ENCODE results near the gene SPTBN1. TPM values are rescaled to one million over a fixed set of nuclear protein-coding genes. Genes with fewer than 3 reads are reported as not detected.

Gene SPTBN1
- total RNA-seq, 4 donors from 2014 or later = 132 to 239 (median 195) TPM

DNA sequence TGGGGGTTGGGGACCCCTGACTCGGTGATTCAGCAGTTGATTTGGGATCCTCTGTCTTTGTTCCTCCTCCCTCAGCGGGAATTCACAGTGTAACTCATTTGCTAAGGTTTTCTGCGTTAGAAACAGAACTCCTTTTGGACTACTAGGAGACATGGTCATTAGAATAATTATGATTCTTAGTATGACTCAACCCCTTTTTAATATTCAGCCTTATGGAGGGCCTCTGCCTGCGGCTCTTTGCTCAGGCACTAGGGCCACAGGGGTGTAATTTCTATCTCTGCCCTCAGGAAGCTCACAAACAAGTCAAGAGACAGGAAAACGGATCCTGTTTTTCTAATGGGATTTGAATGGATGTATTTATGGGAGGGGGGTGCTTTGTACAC is 117.4 kb downstream of the SPTBN1 start:
- 58 to 62% methylated on average over 5 of the region's 5 CpGs for WGBS, 2 donors

DNA sequence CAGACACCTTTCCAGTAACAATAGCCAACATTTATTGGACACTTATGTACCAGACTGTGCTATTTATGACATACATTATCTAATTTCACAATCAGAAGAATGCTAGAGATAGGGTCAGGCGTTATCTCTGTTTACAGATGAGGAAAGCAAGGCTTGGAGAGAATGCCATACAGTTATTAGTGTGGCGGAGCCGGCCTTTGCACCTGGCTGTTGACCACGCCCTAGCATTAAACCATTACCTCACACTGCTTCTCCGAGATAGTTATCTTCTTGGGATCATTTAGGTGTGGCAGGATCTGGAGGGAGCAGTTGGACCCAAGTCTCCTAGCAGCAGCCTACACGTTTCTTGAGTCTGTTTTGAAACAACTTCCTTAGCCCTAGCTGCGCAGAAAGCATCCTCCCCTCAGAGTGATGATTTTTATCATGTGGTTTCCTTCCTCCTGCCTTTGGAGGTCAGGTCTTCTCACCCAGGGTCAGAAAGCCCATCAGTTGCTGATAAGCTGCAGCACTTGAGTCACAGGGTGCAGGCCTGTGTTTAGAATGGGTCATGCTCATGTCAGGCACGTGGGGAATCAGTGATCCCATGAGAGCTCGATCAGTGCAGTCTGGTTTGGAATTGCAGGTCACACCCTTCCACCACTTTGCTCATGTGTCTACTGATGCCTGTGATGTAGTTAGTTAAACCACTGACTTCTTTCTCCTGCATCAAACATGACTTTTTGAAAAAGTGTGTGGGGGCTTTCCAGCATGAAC is 118.2 kb downstream of the SPTBN1 start:
- WGBS, 2 donors = 32 to 39% methylated on average over 9 of the region's 9 CpGs
- TF ChIP-seq CTCF (IDR thresholded peaks at IDR 0.05) (no peak), POLR2A (IDR thresholded peaks at IDR 0.05) (no peak)
- peak in 1 of 2 donors; percentile 63 for DNase-seq (ENCODE audit: low spot score in 2 of 2)
- no peak overlapping the region for H3K4me3 ChIP-seq (ENCODE audit: low read depth, poor library complexity, severe bottlenecking)
- intact Hi-C loops (cut with DNase I; ENCODE audit: low total_unique reads) = no loop called here

More for the DNA sequence above, 117.4 kb downstream of the SPTBN1 start:
- TF ChIP-seq CTCF (IDR thresholded peaks at IDR 0.05) (no peak), POLR2A (IDR thresholded peaks at IDR 0.05) (no peak)
- intact Hi-C loops (cut with DNase I; ENCODE audit: low total_unique reads) = no loop called here
- DNase-seq (ENCODE audit: low spot score in 2 of 2) = no peak
- no peak overlapping the region for H3K4me3 ChIP-seq (ENCODE audit: low read depth, poor library complexity, severe bottlenecking)

DNA sequence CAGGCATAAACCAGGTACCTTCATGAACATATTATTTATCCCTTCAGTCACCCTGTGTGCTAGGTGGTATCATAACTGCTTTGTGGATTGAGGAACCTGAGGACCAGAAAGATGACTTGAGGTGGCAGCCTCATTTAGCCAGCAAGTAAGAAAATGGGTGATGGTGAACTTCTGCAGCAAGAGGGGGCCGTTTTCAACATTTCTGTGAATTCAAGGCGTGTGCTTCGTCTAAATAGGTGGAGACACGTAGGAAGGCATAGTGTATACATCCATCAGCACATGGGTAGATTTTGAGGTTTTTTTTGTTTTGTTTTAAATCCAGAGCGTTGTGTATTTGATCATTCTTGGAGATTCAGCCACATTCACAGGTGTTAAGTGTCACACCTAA is 118.7 kb downstream of the SPTBN1 start:
- TF ChIP-seq CTCF (IDR thresholded peaks at IDR 0.05) = no peak
- no peak for TF ChIP-seq POLR2A (IDR thresholded peaks at IDR 0.05)
- H3K4me3 ChIP-seq (ENCODE audit: low read depth, poor library complexity, severe bottlenecking) = no peak overlapping the region
- 83 to 85% methylated on average over 5 of the region's 5 CpGs for WGBS, 2 donors
- intact Hi-C loops (cut with DNase I; ENCODE audit: low total_unique reads) = no loop called here
- DNase-seq (ENCODE audit: low spot score in 2 of 2) = no peak

DNA sequence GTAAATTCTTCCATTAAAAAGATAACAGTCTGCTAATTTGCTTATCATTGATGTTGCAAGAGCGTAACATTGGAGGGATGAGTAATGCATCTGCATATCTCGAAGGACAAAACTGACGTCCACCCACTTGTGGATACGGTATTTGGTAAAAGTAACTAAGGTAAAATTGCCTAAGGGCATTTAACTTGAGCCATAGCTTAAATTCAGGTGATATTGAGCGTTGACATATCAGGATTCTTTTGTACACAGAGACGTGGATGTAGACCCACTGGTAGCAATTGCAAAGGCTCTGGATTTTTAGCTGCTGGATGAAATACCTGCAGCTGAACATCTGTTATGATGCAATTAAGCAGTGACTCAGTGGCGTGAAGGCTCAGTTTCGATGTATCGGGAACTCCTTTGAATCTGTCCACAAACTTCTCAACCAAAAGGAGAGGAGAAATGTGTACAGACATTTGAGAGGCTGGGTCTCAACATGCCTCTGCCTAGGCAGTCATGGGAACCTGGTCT is 119.3 kb downstream of the SPTBN1 start:
- 46 to 57% methylated on average over 9 of the region's 9 CpGs for WGBS, 2 donors
- TF ChIP-seq POLR2A (IDR thresholded peaks at IDR 0.05) = no peak
- no peak for TF ChIP-seq CTCF (IDR thresholded peaks at IDR 0.05)
- no peak for DNase-seq (ENCODE audit: low spot score in 2 of 2)
- no peak overlapping the region for H3K4me3 ChIP-seq (ENCODE audit: low read depth, poor library complexity, severe bottlenecking)
- intact Hi-C loops (cut with DNase I; ENCODE audit: low total_unique reads) = no loop called here

DNA sequence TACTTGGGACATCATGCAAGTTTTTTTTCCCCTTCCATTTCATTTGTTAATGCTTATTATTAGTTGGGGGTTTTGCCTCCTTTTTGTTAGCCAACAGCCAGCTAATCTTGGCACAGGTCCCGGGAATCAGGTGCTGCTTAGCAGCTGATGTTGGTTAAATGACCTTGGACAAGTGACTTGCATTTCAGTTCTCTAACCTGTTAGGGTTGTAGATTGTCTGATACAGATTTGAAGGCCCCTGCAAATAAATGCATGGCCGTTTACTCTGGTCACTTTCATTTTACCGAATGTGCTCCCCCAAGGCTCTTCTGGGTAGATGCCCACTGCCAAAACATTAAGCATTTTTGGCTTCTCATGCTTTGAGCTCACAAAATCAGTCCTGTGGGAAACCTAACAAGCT is 120.9 kb downstream of the SPTBN1 start:
- H3K4me3 ChIP-seq (ENCODE audit: low read depth, poor library complexity, severe bottlenecking) = no peak overlapping the region
- no peak for TF ChIP-seq POLR2A (IDR thresholded peaks at IDR 0.05)
- no peak for DNase-seq (ENCODE audit: low spot score in 2 of 2)
- intact Hi-C loops (cut with DNase I; ENCODE audit: low total_unique reads) = no loop called here
- WGBS, 2 donors = 31 to 32% methylated on average over 3 of the region's 3 CpGs

GRCh38 chr2:54577944-54578647 is 122.0 kb downstream of the SPTBN1 start:
- DNase-seq (ENCODE audit: low spot score in 2 of 2) = no peak
- intact Hi-C loops (cut with DNase I; ENCODE audit: low total_unique reads) = no loop called here

More at GRCh38 chr2:54577944-54578647, 122.0 kb downstream of the SPTBN1 start:
- 24% methylated on average over 6 of the region's 6 CpGs for WGBS, 2 donors
- no peak for TF ChIP-seq POLR2A (IDR thresholded peaks at IDR 0.05)
- no peak for TF ChIP-seq CTCF (IDR thresholded peaks at IDR 0.05)
- no peak overlapping the region for H3K4me3 ChIP-seq (ENCODE audit: low read depth, poor library complexity, severe bottlenecking)
